Astrocyte of the spinal cord (primary cell): ENCODE data around the gene ULK4.

ENCODE experiments used
- DNase-seq: peaks from one replicate; pipeline ENCODE4 v3.0.0; 2011; ENCODE audit warnings: low read depth, low spot score
- H3K4me3 ChIP-seq: 2 replicates; pipeline ENCODE4 v1.5.1; 2011; ENCODE audit warnings: low read depth, mild to moderate bottlenecking, low read length, moderate library complexity
- CTCF ChIP-seq: IDR thresholded peaks from 2 replicates; pipeline ENCODE4 v1.5.1; 2012; ENCODE audit warnings: low read depth, mild to moderate bottlenecking, low read length, inconsistent platforms
- in situ Hi-C: cut with HindIII; loops from 2 replicates; pipeline ENCODE4 v1.10.0; 2017; ENCODE audit warnings: low sequenced_read_pairs

Gene ULK4

GRCh38 chr3:41324156-41324475 lies 637.8 kb downstream of the ULK4 start:
- in situ Hi-C loops, result no loop called here
- no peak for TF ChIP-seq CTCF
- no peak overlapping the region for H3K4me3 ChIP-seq

GRCh38 chr3:41323467-41324155 lies 638.3 kb downstream of the ULK4 start:
- no peak for DNase-seq
- H3K4me3 ChIP-seq, result no peak overlapping the region
- TF ChIP-seq CTCF, result no peak
- in situ Hi-C loops, result no loop called here

More at GRCh38 chr3:41324156-41324475, 637.8 kb downstream of the ULK4 start:
- no peak for DNase-seq

GRCh38 chr3:41321642-41321980 lies 640.3 kb downstream of the ULK4 start:
- H3K4me3 ChIP-seq, result no peak overlapping the region
- in situ Hi-C loops, result no loop called here
- no peak for TF ChIP-seq CTCF
- DNase-seq, result no peak

- DNase-seq, result no peak
- in situ Hi-C loops, result no loop called here
- H3K4me3 ChIP-seq, result no peak overlapping the region
- TF ChIP-seq CTCF, result no peak
Measured at GRCh38 chr3:41320953-41321641, 640.8 kb downstream of the ULK4 start.

GRCh38 chr3:41318520-41318919 lies 643.4 kb downstream of the ULK4 start:
- no peak overlapping the region for H3K4me3 ChIP-seq
- peak; percentile 24 for DNase-seq
- in situ Hi-C loops, result no loop called here
- TF ChIP-seq CTCF, result no peak

GRCh38 chr3:41317718-41318117 lies 644.2 kb downstream of the ULK4 start:
- TF ChIP-seq CTCF, result no peak
- in situ Hi-C loops, result no loop called here
- H3K4me3 ChIP-seq, result no peak overlapping the region
- DNase-seq, result peak; percentile 80
